Activated CD4-positive, alpha-beta T cell treated with anti-CD3 and anti-CD28 coated beads for 4 hours (primary cell): ENCODE results near the gene DCPS.
"Not testable (repeated sequence)": the region's sequence is repeated elsewhere in the genome, so short reads cannot be mapped to it uniquely, and the experiment has no call there.

Source experiments
- DNase-seq, 2 donors: peaks; one replicate each; pipeline ENCODE4 v3.0.0-alpha.2; 2020

Gene DCPS

GRCh38 chr11:126290887-126291286 is 13.0 kb upstream of the DCPS start:
- DNase-seq, result no peak

GRCh38 chr11:126293726-126294125 is 10.1 kb upstream of the DCPS start:
- no peak for DNase-seq

- DNase-seq, result no peak
These were observed 6.9 kb upstream of the DCPS start for GRCh38 chr11:126297004-126297403.

GRCh38 chr11:126304457-126305075 is 706 bp downstream of the DCPS start:
- DNase-seq, result no peak

- DNase-seq, result no peak
These were observed 1.8 kb downstream of the DCPS start for GRCh38 chr11:126305699-126306098.

GRCh38 chr11:126307706-126308105 is 3.8 kb downstream of the DCPS start:
- no peak for DNase-seq

- DNase-seq, result no peak
These were observed 4.4 kb downstream of the DCPS start for GRCh38 chr11:126308271-126308671.

- not testable (repeated sequence) for DNase-seq
These were observed 4.9 kb downstream of the DCPS start for GRCh38 chr11:126308771-126309170.

GRCh38 chr11:126310200-126310991 is 6.5 kb downstream of the DCPS start:
- peak; percentile 36 to 54 for DNase-seq

- no peak for DNase-seq
These were observed 7.1 kb downstream of the DCPS start for GRCh38 chr11:126310992-126311310.

GRCh38 chr11:126311401-126312291 is 7.8 kb downstream of the DCPS start:
- no peak for DNase-seq

GRCh38 chr11:126312961-126313360 is 9.1 kb downstream of the DCPS start:
- DNase-seq, result no peak

- DNase-seq, result no peak
These were observed 10.0 kb downstream of the DCPS start for GRCh38 chr11:126313826-126314225.

- DNase-seq, result no peak
These were observed 13.5 kb downstream of the DCPS start for GRCh38 chr11:126317432-126317755.

GRCh38 chr11:126317756-126318573 is 14.1 kb downstream of the DCPS start:
- no peak for DNase-seq

- DNase-seq, result no peak
These were observed 14.9 kb downstream of the DCPS start for GRCh38 chr11:126318574-126319373.

GRCh38 chr11:126319374-126319740 is 15.5 kb downstream of the DCPS start:
- DNase-seq, result no peak

- no peak for DNase-seq
These were observed 19.1 kb downstream of the DCPS start for GRCh38 chr11:126322996-126323395.

GRCh38 chr11:126327281-126328000 is 23.6 kb downstream of the DCPS start:
- DNase-seq, result no peak

GRCh38 chr11:126328001-126328390 is 24.1 kb downstream of the DCPS start:
- DNase-seq, result no peak

GRCh38 chr11:126328444-126328843 is 24.6 kb downstream of the DCPS start:
- DNase-seq, result no peak
